Daoy (cell line): ENCODE data around the gene FAR1. TPM values are rescaled to one million over a fixed set of nuclear protein-coding genes. Genes with fewer than 3 reads are reported as not detected.
"Not testable (repeated sequence)": the region's sequence is repeated elsewhere in the genome, so short reads cannot be mapped to it uniquely, and the experiment has no call there.

Experiments used
- DNase-seq: peaks from one replicate; pipeline ENCODE4 v3.0.0-alpha.2; 2015; ENCODE audit warnings: low read depth
- total RNA-seq: library from RNA; depleted of rRNA; stranded (reverse); fragments of >200 nt; shearing (Covaris generic); gene quantifications from 2 replicates; pipeline ENCODE4 v1.2.3, GENCODE V29; 2014

The FAR1 gene
- total RNA-seq, 1 experiment from 2014 or later, result 47.1 TPM

GRCh38 chr11:13705710-13706109, 37.2 kb downstream of the FAR1 start:
- no peak for DNase-seq

GRCh38 chr11:13713982-13714381, 45.5 kb downstream of the FAR1 start:
- no peak for DNase-seq

GRCh38 chr11:13717331-13717730, 48.9 kb downstream of the FAR1 start:
- DNase-seq, result peak; percentile 46

- no peak for DNase-seq
Observed at GRCh38 chr11:13718394-13718793, 49.9 kb downstream of the FAR1 start.

- no peak for DNase-seq
Observed at GRCh38 chr11:13720940-13721339, 52.5 kb downstream of the FAR1 start.

DNA sequence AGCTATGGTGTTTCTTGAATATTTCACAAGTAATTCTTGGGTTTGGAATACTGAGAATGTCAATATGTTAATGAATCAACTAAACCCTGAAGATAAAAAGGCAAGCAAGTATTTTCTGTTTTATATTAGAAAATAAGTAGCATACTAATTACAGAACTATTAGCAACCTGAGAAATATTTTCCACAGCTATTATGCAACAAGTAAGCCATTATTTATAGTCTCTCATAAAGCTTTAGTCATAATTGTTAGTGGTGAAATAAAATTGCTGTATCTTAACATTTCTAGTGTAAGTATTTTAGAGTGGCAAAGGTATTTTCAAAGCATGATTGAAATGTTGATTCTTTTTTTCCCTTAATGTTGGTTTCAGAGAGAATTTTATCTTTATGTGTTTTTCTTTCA, 53.3 kb downstream of the FAR1 start:
- no peak for DNase-seq

DNA sequence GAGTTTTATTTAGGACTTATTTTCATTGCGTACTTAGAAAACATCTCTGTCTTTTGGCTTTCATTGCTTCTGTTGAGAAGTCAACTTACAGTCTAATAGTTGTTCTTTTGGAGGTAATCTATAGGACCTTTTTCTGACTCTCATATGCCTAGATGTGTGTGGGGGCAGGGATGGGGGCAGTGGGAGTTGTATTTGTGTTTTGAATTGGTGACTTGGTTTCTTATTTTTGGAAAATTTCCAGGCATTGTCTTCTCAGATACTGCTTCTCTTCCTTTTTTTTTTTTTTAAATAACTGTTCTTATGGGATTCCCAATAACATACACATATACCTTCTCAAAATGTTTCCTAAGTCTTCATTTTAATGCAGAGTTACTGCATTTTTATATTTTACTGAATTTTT, 58.0 kb downstream of the FAR1 start:
- no peak for DNase-seq

DNA sequence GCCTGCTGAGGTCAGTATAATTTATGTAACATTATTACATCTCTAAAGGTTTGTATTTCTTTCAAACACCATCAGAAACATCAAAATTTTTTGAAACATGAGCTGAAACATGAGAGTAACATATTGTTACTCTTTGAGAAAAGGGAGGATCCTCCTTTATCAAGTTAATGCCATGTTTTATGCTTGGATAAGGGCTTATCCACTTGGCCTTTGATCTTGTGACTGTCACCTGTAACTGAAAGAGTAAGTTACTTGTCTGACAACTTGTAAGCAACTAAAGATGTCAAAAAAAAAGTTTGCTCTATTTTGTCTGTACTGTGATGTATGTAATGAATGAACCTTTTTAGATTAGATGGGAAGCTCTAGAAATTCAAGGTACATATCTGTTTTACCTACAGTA, 59.6 kb downstream of the FAR1 start:
- DNase-seq, result no peak

DNA sequence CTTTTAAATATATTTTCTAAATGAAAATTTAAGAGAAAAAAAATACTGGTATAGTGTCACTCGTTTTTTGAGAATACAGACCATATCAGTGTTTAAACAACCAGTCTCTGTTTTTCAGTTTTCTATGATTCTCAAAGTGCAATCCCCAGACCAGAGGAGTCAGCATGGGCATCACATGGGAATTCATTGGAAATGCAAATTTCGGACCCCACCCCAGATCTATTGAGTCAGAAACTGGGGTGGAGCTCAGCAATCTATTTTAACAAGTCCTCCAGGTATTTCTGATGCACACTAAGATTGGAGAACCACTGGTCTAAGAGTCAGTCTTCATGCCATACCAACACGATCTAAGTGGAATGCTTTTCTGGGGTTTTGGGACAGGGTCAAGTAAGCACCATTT, 66.1 kb downstream of the FAR1 start:
- DNase-seq, result no peak

- peak; percentile 3 for DNase-seq
Observed at GRCh38 chr11:13745165-13745564, 76.7 kb downstream of the FAR1 start.

- DNase-seq, result not testable (repeated sequence)
Observed at GRCh38 chr11:13753316-13753715, 84.8 kb downstream of the FAR1 start.

- DNase-seq, result no peak
Observed at GRCh38 chr11:13759050-13759449, 90.6 kb downstream of the FAR1 start.

- no peak for DNase-seq
Observed at GRCh38 chr11:13760115-13760514, 91.6 kb downstream of the FAR1 start.

- DNase-seq, result no peak
Observed at GRCh38 chr11:13761250-13761649, 92.8 kb downstream of the FAR1 start.

DNA sequence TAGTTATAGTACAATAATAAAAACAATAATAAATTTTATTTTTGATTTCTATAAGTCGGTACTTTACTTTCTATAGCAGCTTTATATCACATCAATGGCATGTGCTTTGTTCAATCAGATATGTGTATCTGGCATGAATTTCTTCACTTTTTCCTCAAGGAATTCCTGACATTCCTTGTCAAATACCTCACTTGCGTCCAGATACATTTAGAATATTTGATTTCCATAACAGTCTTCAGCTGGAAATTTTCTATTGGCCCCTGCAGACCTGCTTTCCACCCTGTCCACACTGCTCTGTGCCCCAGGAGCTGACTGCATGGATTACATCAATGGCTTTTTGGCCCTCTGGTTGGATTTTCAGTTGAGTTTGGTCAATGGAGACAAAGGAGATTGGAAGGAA, 93.2 kb downstream of the FAR1 start:
- DNase-seq, result no peak

GRCh38 chr11:13762718-13763117, 94.2 kb downstream of the FAR1 start:
- DNase-seq, result no peak

GRCh38 chr11:13763341-13763740, 94.9 kb downstream of the FAR1 start:
- DNase-seq, result no peak

GRCh38 chr11:13765886-13766285, 97.4 kb downstream of the FAR1 start:
- no peak for DNase-seq

GRCh38 chr11:13767471-13767870, 99.0 kb downstream of the FAR1 start:
- no peak for DNase-seq

DNA sequence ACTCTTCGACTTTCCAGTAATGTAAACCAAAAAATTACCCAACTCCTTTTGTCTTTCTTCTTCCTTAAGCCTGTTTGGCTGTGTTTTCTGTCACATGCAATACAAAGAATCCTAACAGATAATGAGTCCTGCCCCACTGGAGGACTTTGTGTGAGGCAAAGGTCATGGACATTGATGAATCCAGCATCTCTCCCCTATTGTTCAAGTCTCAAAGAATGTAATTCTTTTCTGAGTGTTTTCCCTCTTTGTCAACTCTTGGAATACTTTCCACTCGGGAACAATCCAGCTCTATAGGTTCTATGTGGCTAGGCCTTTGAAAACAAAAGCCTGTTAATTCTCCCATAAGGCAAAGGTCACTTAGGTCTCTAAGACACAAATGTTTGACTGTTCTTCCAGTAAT, 100.7 kb downstream of the FAR1 start:
- no peak for DNase-seq

DNA sequence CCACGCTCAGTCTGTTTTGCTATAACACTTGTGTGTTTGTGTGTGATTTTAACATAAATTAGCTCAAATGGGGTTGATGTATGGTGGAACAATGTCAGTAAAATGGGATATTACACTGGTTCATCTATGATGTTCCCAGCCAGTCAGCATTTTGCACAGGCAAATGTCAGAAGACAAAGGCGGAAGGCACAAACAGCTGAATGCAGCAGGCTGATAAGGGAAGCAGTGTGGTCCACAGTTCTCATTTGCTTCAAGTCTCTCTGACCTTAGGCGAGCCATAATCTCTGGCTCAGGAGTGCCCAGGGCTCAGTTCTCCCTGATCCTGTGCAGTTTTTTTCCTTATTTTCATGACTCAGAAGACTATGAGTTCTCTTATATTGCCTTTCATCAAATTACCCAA, 102.7 kb downstream of the FAR1 start:
- no peak for DNase-seq

DNA sequence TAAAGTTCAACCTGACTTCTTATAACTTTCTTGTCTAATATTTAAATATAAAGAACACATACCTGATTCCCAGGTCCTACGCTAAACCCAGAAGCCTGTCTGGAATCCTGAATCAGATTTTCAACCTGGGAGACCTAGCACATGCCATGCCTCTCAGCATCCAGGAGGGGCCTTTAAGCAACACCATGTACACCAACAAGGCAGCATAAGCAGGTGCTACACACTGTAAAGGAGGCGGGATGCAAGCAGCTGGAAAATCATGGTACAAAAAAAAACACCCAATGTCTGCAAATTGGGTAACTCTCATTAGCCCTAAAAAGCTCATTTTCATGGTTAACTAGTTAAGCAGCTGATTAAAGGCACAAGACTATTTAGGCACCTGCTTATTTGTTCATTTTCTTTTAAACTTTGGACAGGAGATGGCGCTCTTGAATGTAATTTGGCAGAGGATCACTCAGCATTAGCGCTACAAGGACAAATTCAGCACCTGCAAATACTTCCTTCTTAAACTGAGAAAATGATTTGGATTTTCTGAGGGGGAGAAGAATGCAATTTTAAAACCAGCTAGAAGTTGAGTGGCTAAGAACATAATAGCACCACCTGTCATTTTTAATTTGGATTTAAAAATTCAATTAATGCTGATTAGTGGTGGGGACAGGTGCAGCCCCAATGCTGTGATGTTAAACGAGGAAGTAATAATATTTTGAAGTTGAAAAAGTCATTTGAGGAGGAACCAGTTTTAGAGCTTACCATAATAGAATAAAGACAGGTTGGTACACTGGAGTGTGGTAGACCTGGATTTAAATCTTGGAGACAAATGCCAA, 104.0 kb downstream of the FAR1 start:
- DNase-seq, result peak; percentile 41

DNA sequence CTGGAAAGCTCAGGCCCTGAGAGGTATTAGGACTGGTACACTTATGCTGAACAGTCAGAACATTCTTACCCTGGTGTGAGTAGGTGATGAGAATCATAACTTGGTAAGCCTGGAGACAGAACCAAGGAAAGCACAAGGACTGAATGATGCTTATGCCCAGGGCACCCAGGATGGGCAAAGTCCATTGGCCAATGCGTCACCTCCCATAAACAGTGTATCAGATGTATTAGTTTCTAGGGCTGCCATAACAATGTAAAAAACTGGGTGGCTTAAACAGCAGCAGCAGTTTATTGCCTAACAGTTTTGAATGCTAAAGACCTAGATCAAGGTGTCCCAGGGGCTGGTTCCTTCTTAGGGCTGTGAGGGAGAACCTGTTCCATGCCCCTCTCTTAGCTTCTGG, 107.0 kb downstream of the FAR1 start:
- no peak for DNase-seq
